ENCODE results near the gene MLLT10.

DNA sequence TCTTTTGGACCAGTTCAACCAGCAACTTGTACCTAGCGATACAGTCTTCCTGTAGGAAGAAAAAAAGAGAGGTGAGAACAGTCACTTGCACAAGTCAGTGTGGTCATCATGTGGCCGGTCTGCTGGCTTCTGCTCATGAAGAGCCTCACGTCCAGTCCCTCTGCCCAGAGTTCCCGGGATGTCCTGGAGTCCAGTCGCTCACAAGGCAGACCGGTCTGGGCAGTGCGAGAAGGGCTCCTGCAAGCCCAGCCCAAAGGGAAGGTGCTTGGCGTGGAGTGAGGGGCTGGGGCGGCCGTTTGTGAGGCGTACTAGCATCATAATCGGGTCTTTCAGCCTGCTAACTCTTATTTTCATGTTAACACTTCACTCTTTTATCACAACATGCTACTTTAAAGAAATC is 222.7 kb downstream of the MLLT10 start:
- TF ChIP-seq POLR2AphosphoS5 (IDR thresholded peaks at IDR 0.05; ENCODE audit: borderline replicate concordance, low read depth, low read length) (no peak), EZH2 (IDR thresholded peaks at IDR 0.05) (no peak), FOXP2 (optimal IDR thresholded peaks at IDR 0.05; ENCODE audit: control extremely low read depth, extremely low read length, insufficient read depth) (no peak)
